ENCODE results near the gene ZC3H13.

The ZC3H13 gene

DNA sequence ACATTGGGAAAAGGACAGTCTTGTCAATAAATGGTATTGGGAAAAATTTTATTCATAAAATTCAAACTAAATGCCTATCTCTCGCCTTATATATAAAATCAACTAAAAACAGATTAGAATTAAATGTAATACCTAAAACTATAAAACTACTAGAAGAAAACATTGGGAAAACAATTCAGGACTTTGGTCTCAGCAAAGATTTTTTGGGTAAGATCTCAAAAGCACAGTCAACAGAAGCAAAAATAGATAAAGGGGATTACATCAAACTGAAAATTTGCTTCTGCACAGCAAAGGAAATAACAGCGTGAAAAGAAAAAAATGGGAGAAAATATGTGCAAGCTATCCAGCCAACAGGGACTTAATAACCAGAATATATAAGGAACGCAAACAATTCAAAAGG lies 24.3 kb upstream of the ZC3H13 start:
- Histone ChIP-seq H3K36me3 (ENCODE audit: control insufficient read depth, low read length) (no peaks in the 10 kb centered on the region), H3K9me2 (replicated peaks; ENCODE audit: control insufficient read depth, low read length) (no peaks in the 10 kb centered on the region)

DNA sequence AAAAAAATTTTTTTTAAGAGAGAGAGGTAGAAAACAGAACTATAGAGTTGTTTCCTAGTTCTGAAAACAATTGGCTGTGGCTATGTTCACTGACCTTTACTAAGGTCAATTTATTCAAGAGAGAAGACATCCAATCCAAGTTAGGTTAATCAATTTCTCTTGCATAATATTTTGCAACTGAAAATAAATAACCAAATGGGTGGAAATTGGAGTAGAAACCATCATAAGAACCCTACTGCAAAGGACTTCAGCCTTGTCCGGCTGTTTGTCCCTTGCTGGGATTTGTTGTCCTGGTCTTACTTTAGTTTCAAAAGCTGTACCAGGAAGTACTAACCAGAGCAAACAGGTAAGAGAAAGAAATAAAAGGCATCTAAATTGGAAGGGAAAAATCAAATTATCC lies 23.3 kb upstream of the ZC3H13 start:
- H3F3A ChIP-seq (ENCODE audit: control insufficient read depth, insufficient read depth): no peaks in the 10 kb centered on the region
- H3K9me2 ChIP-seq (replicated peaks; ENCODE audit: control insufficient read depth, low read length): no peaks in the 10 kb centered on the region
- no peak overlapping the region for H3K4me3 ChIP-seq (ENCODE audit: low read length)
- H3K27me3 ChIP-seq (ENCODE audit: control insufficient read depth, low read length): peaks cover 4% of the 10 kb centered on the region; the same call in 1 of the 2 replicates
- no peak for TF ChIP-seq EZH2phosphoT487 (IDR thresholded peaks at IDR 0.05; ENCODE audit: borderline replicate concordance, low read length)
- no peak for TF ChIP-seq CTCF (IDR thresholded peaks at IDR 0.05; ENCODE audit: low read depth, low read length, poor library complexity, severe bottlenecking)
- H4K20me1 ChIP-seq (ENCODE audit: control insufficient read depth, insufficient read depth, low read depth, low read length): no peaks in the 10 kb centered on the region
- H3K9me3 ChIP-seq (ENCODE audit: control insufficient read depth, insufficient read depth, low read length): no peaks in the 10 kb centered on the region
- H3K27ac ChIP-seq (ENCODE audit: low read depth, low read length): no peak overlapping the region
- no peaks in the 10 kb centered on the region for H3K36me3 ChIP-seq (ENCODE audit: control insufficient read depth, low read length)
- H3K4me1 ChIP-seq (ENCODE audit: control insufficient read depth, low read length): no peaks in the 10 kb centered on the region
- H3K79me2 ChIP-seq (ENCODE audit: control insufficient read depth, low read length): no peaks in the 10 kb centered on the region
- H3K4me2 ChIP-seq (ENCODE audit: low read length): no peak overlapping the region

More for the DNA sequence above, 24.3 kb upstream of the ZC3H13 start:
- H3K79me2 ChIP-seq (ENCODE audit: control insufficient read depth, low read length): no peaks in the 10 kb centered on the region
- TF ChIP-seq CTCF (IDR thresholded peaks at IDR 0.05; ENCODE audit: low read depth, low read length, poor library complexity, severe bottlenecking): no peak
- peaks cover 4% of the 10 kb centered on the region; the same call in 1 of the 2 replicates for H3K27me3 ChIP-seq (ENCODE audit: control insufficient read depth, low read length)
- H3K9me3 ChIP-seq (ENCODE audit: control insufficient read depth, insufficient read depth, low read length): no peaks in the 10 kb centered on the region
- H3K4me1 ChIP-seq (ENCODE audit: control insufficient read depth, low read length): no peaks in the 10 kb centered on the region
- no peak overlapping the region for H3K4me2 ChIP-seq (ENCODE audit: low read length)
- H4K20me1 ChIP-seq (ENCODE audit: control insufficient read depth, insufficient read depth, low read depth, low read length): no peaks in the 10 kb centered on the region
- no peak overlapping the region for H3K4me3 ChIP-seq (ENCODE audit: low read length)
- no peaks in the 10 kb centered on the region for H3F3A ChIP-seq (ENCODE audit: control insufficient read depth, insufficient read depth)
- H3K27ac ChIP-seq (ENCODE audit: low read depth, low read length): no peak overlapping the region

GRCh38 chr13:46071590-46072249 lies 19.2 kb upstream of the ZC3H13 start:
- Histone ChIP-seq H3K27me3 (ENCODE audit: control insufficient read depth, low read length) (no peaks in the 10 kb centered on the region; the same call in 1 of the 2 replicates), H3K27ac (ENCODE audit: low read depth, low read length) (no peak overlapping the region), H3K9me3 (ENCODE audit: control insufficient read depth, insufficient read depth, low read length) (no peaks in the 10 kb centered on the region), H3K36me3 (ENCODE audit: control insufficient read depth, low read length) (no peaks in the 10 kb centered on the region), H3K79me2 (ENCODE audit: control insufficient read depth, low read length) (no peaks in the 10 kb centered on the region), H3K4me2 (ENCODE audit: low read length) (no peak overlapping the region), H4K20me1 (ENCODE audit: control insufficient read depth, insufficient read depth, low read depth, low read length) (no peaks in the 10 kb centered on the region), H3K9me2 (replicated peaks; ENCODE audit: control insufficient read depth, low read length) (no peaks in the 10 kb centered on the region), H3K4me3 (ENCODE audit: low read length) (no peak overlapping the region), H3K4me1 (ENCODE audit: control insufficient read depth, low read length) (no peaks in the 10 kb centered on the region), H3F3A (ENCODE audit: control insufficient read depth, insufficient read depth) (no peaks in the 10 kb centered on the region)
- no peak for TF ChIP-seq EZH2phosphoT487 (IDR thresholded peaks at IDR 0.05; ENCODE audit: borderline replicate concordance, low read length)
- peak; percentile 11 for TF ChIP-seq CTCF (IDR thresholded peaks at IDR 0.05; ENCODE audit: low read depth, low read length, poor library complexity, severe bottlenecking)

Measured in DOHH2 (cell line).